Lower leg skin (tissue), 4 donors: ENCODE results near the gene PIGW. TPM values are rescaled to one million over a fixed set of nuclear protein-coding genes. Genes with fewer than 3 reads are reported as not detected.

Experiments used
- DNase-seq, 2 donors: peaks; one replicate each; pipeline ENCODE4 v3.0.0-alpha.2; 2019; ENCODE audit warnings: low spot score in 2 of 2
- H3K4me3 ChIP-seq: fragments of 200-600 bp; sonication (generic); 2 replicates; pipeline ENCODE4 v1.5.1; 2017; ENCODE audit warnings: mild to moderate bottlenecking, low read depth; ENCODE audit not compliant: poor library complexity, severe bottlenecking
- CTCF ChIP-seq, 3 donors: fragments of 450-650 bp; IDR thresholded peaks; one replicate each; pipeline ENCODE4 v1.5.1; 2016; ENCODE audit warnings: antibody characterized with exemption in 3 of 3, mild to moderate bottlenecking in 3 of 3, moderate library complexity in 2 of 3
- POLR2A ChIP-seq, 2 donors: fragments of 450-650 bp; IDR thresholded peaks; one replicate each; pipeline ENCODE4 v1.6.1; 2016 to 2017; ENCODE audit warnings: antibody characterized with exemption in 2 of 2, mild to moderate bottlenecking in 1 of 2, moderate library complexity in 1 of 2
- WGBS, 2 donors: methylation state at CpG; one replicate each; pipeline ENCODE4 v1.1.5; 2018; 5-methylcytosine and 5-hydroxymethylcytosine counted together
- intact Hi-C: fragments of 100-400 bp; cut with DNase I; formaldehyde crosslinking; loops from one replicate; pipeline ENCODE4 v1.15.0; 2023; ENCODE audit warnings: low total_unique reads
- total RNA-seq, 4 donors: library from RNA; depleted of rRNA; stranded (reverse); fragments of >200 nt; gene quantifications; one replicate each; pipeline ENCODE4 v1.1.0, GENCODE V29; 2016

PIGW gene, protein sequence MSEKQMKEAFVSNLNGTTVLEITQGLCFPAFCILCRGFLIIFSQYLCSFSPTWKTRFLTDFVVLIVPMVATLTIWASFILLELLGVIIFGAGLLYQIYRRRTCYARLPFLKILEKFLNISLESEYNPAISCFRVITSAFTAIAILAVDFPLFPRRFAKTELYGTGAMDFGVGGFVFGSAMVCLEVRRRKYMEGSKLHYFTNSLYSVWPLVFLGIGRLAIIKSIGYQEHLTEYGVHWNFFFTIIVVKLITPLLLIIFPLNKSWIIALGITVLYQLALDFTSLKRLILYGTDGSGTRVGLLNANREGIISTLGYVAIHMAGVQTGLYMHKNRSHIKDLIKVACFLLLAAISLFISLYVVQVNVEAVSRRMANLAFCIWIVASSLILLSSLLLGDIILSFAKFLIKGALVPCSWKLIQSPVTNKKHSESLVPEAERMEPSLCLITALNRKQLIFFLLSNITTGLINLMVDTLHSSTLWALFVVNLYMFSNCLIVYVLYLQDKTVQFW
- total RNA-seq: 1 to 10 TPM; 4.3 to 9.0 (median 6.9) TPM

DNA sequence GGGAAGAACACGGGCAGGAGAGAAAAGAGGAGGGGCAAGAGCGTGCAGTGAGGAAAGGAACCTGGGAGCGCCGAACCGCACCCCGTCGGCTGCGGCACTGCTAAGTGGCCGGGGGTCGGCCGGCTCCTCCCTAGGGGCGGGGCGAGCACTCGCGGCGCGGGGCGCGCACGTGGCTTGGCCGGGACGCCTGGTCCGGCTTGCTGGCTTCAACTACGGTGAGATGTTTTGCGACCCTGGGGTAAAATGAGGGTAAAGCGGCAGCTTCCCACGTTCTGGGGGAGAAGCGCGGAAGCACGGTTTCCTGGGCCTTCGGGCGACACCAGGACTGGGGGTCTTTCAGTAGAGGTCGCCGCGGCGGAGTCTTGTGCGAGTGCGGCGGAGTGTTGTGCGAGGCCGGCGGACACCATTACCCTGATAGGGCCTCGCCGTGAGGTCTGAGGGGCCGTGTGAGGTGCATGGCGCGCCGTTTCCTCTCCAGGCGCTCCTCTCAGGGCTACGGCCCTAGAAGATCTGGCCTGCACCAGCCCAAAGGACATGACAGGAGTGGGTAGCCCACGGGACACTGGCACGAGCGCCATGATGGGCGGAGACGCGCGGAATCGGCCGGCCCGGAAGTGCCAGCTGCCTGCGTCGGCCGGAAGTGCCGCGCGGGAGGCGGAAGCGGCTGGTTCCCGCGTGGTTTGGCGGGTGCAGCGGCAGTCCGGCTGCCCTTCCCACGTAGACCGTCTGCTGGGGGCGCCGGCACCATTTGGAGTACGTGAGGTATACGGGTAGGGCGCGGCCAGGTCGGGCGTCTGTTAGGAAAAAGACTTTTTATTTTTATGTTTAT, at the start of gene PIGW, which contains the start of gene MYO19:
Gene PIGW (plus strand): TSS at position 148 of the 829 bp plus-strand sequence. CDS start 2,115 bp downstream, outside the sequence.
Gene MYO19 (minus strand): TSS at position 29 of the 829 bp plus-strand sequence. CDS start 2,330 bp downstream, outside the sequence.
- TF ChIP-seq CTCF (IDR thresholded peaks at IDR 0.05): no peak
- TF ChIP-seq POLR2A (IDR thresholded peaks at IDR 0.05): peak in 1 of 2 donors; percentile 40
- H3K4me3 ChIP-seq: peak within 1 kb of the TSS; percentile 76
- intact Hi-C loops: no loop called here
- DNase-seq: peak; percentile 81 to 96
- WGBS, 2 donors: 0% methylated on average over 59 to 82 of the region's 83 CpGs

GRCh38 chr17:36485027-36485426, 49.8 kb upstream of the PIGW start:
- H3K4me3 ChIP-seq: no peak overlapping the region
- WGBS, 2 donors: 81 to 86% methylated on average over 8 of the region's 8 CpGs
- intact Hi-C loops: loop anchor here (10.0 kb wide), 1 partner anchor 520 kb away; no protein-coding TSS in a partner anchor
- TF ChIP-seq POLR2A (IDR thresholded peaks at IDR 0.05): no peak
- no peak for TF ChIP-seq CTCF (IDR thresholded peaks at IDR 0.05)
- peak in 1 of 2 donors; percentile 45 for DNase-seq

GRCh38 chr17:36485805-36486203, 49.0 kb upstream of the PIGW start:
- no peak overlapping the region for H3K4me3 ChIP-seq
- intact Hi-C loops: loop anchor here (10.0 kb wide), 1 partner anchor 521 kb away; no protein-coding TSS in a partner anchor
- WGBS, 2 donors: 35 to 38% methylated on average over 10 of the region's 10 CpGs
- no peak for DNase-seq
- TF ChIP-seq POLR2A (IDR thresholded peaks at IDR 0.05) (no peak), CTCF (IDR thresholded peaks at IDR 0.05) (no peak)

GRCh38 chr17:36486204-36487194, 48.3 kb upstream of the PIGW start, which contains the start of gene ZNHIT3:
Gene ZNHIT3, plus strand, starts transcription at chr17:36486681. Its CDS starts 19 bp downstream, at chr17:36486700.
- TF ChIP-seq CTCF (IDR thresholded peaks at IDR 0.05) (no peak), POLR2A (IDR thresholded peaks at IDR 0.05) (no peak)
- DNase-seq: peak; percentile 93 to 98
- intact Hi-C loops: loop anchor here (10.0 kb wide), 1 partner anchor 522 kb away; no protein-coding TSS in a partner anchor
- WGBS, 2 donors: 0 to 1% methylated on average over 42 to 46 of the region's 73 CpGs
- H3K4me3 ChIP-seq: peak within 1 kb of the TSS; percentile 91
